Measurements from ENCODE around the gene ZBTB8OS. TPM values are rescaled to one million over a fixed set of nuclear protein-coding genes. Genes with fewer than 3 reads are reported as not detected.
A peak's percentile ranks its signal among the peaks of the same experiment; 100 is the strongest.

ZBTB8OS gene
- total and polyA plus RNA-seq, 3 donors from 2014 or later: 37.2 to 43.4 (median 39.3) TPM

- DNase-seq: no peak
- intact Hi-C loops (cut with DNase I; ENCODE audit: low total_unique reads): no loop called here
- no peak overlapping the region for H3K4me3 ChIP-seq
- 91 to 99% methylated on average over 2 of the region's 2 CpGs for WGBS, 2 donors
- no peaks in the 10 kb centered on the region for H3K9me3 ChIP-seq
- H3K27me3 ChIP-seq: no peaks in the 10 kb centered on the region
- no peak for TF ChIP-seq POLR2A (IDR thresholded peaks at IDR 0.05)
- no peak for TF ChIP-seq CTCF (IDR thresholded peaks at IDR 0.05)
- peak overlapping the region in 1 of 2 donors; percentile 20 for H3K27ac ChIP-seq
- no peaks in the 10 kb centered on the region for H3K36me3 ChIP-seq (ENCODE audit: low read depth, missing control alignments)
- H3K4me1 ChIP-seq: peaks cover 26% of the 10 kb centered on the region
These were observed 36.0 kb upstream of the ZBTB8OS start for GRCh38 chr1:32686387-32686786.

DNA sequence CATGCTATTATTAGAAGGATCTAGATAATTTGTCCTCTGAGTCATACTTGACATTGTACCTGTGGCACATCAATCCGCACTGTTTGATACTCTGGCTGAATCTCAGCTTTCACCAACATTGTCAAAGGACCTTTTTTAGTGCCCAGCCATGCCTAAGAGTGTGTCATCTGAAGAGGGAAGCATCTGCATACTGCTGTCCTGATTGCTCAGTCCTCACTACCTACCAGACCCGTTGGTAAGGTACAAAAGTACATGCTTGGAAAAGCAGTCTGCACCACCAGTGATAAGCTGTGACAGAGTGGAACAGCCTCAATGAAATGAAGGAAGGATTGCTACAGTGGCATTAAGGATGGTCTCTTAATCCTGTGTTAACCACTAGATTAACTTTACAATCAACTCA, 35.1 kb upstream of the ZBTB8OS start:
- no peaks in the 10 kb centered on the region for H3K36me3 ChIP-seq (ENCODE audit: low read depth, missing control alignments)
- peaks cover 29% of the 10 kb centered on the region for H3K4me1 ChIP-seq
- DNase-seq: no peak

GRCh38 chr1:32684167-32684811, 33.9 kb upstream of the ZBTB8OS start:
- TF ChIP-seq POLR2A (IDR thresholded peaks at IDR 0.05) (no peak), CTCF (IDR thresholded peaks at IDR 0.05) (no peak)
- DNase-seq: peak; percentile 72
- intact Hi-C loops (cut with DNase I; ENCODE audit: low total_unique reads): no loop called here
- Histone ChIP-seq H3K27ac (peak overlapping the region; percentile 22 to 66), H3K36me3 (ENCODE audit: low read depth, missing control alignments) (no peaks in the 10 kb centered on the region), H3K4me3 (no peak overlapping the region), H3K27me3 (no peaks in the 10 kb centered on the region), H3K9me3 (no peaks in the 10 kb centered on the region), H3K4me1 (peaks cover 33% of the 10 kb centered on the region)
- WGBS, 2 donors: 24 to 38% methylated on average over 2 of the region's 2 CpGs

More for the DNA sequence above, 35.1 kb upstream of the ZBTB8OS start:
- 75 to 89% methylated on average over 2 of the region's 2 CpGs for WGBS, 2 donors
- peak overlapping the region in 1 of 2 donors; percentile 66 for H3K27ac ChIP-seq
- H3K9me3 ChIP-seq: no peaks in the 10 kb centered on the region
- H3K4me3 ChIP-seq: no peak overlapping the region
- H3K27me3 ChIP-seq: no peaks in the 10 kb centered on the region
- no peak for TF ChIP-seq POLR2A (IDR thresholded peaks at IDR 0.05)
- no peak for TF ChIP-seq CTCF (IDR thresholded peaks at IDR 0.05)
- intact Hi-C loops (cut with DNase I; ENCODE audit: low total_unique reads): no loop called here

- Histone ChIP-seq H3K27me3 (no peaks in the 10 kb centered on the region), H3K4me1 (peaks cover 39% of the 10 kb centered on the region), H3K36me3 (ENCODE audit: low read depth, missing control alignments) (no peaks in the 10 kb centered on the region), H3K4me3 (no peak overlapping the region), H3K9me3 (no peaks in the 10 kb centered on the region), H3K27ac (peak overlapping the region; percentile 22 to 66)
- intact Hi-C loops (cut with DNase I; ENCODE audit: low total_unique reads): no loop called here
- DNase-seq: no peak
- 52 to 63% methylated on average over 3 of the region's 3 CpGs for WGBS, 2 donors
- TF ChIP-seq POLR2A (IDR thresholded peaks at IDR 0.05) (no peak), CTCF (IDR thresholded peaks at IDR 0.05) (no peak)
These were observed 33.0 kb upstream of the ZBTB8OS start for GRCh38 chr1:32683397-32683796.

GRCh38 chr1:32681999-32682398, 31.6 kb upstream of the ZBTB8OS start:
- no peaks in the 10 kb centered on the region for H3K9me3 ChIP-seq
- intact Hi-C loops (cut with DNase I; ENCODE audit: low total_unique reads): no loop called here
- TF ChIP-seq CTCF (IDR thresholded peaks at IDR 0.05): no peak
- no peak for TF ChIP-seq POLR2A (IDR thresholded peaks at IDR 0.05)
- no peak overlapping the region for H3K4me3 ChIP-seq
- no peaks in the 10 kb centered on the region for H3K27me3 ChIP-seq
- DNase-seq: no peak
- 61 to 67% methylated on average over 3 of the region's 3 CpGs for WGBS, 2 donors
- H3K4me1 ChIP-seq: peaks cover 39% of the 10 kb centered on the region
- H3K27ac ChIP-seq: peak overlapping the region in 1 of 2 donors; percentile 53
- no peaks in the 10 kb centered on the region for H3K36me3 ChIP-seq (ENCODE audit: low read depth, missing control alignments)
